Measurements from ENCODE around the gene CNKSR1.

- TF ChIP-seq CTCF (optimal IDR thresholded peaks at IDR 0.05 in 1 of 3, IDR thresholded peaks at IDR 0.05 in 1 of 3, conservative IDR thresholded peaks at IDR 0.05 in 1 of 3; ENCODE audit: extremely low read depth in 1 of 3, insufficient read depth in 2 of 3, low read length in 3 of 3) (peak in 1 of 3 experiments; percentile 15), EZH2 (IDR thresholded peaks at IDR 0.05; ENCODE audit: low read length) (no peak)
Measured at GRCh38 chr1:26203642-26204318, 26.5 kb downstream of the CNKSR1 start.

Data from keratinocyte (primary cell).